Naive thymus-derived CD4-positive, alpha-beta T cell (primary cell): ENCODE results near the gene CHKA. TPM values are rescaled to one million over a fixed set of nuclear protein-coding genes. Genes with fewer than 3 reads are reported as not detected.

ENCODE experiments used
- ATAC-seq: fragments of 150-1000 bp; cut with Tn5 transposase; 2 replicates; pipeline ENCODE4 v1.10.0; 2021; ENCODE audit warnings: mild to moderate bottlenecking, moderate library complexity
- CTCF ChIA-PET: fragments of 350-600 bp; sonication (Branson Sonifier 250); formaldehyde crosslinking; loops from one replicate; lab custom pipeline; 2021; ENCODE audit warnings: antibody characterized with exemption; lab: Charles Lee
- POLR2A ChIA-PET: fragments of 350-600 bp; sonication (Branson Sonifier 250); formaldehyde crosslinking; loops from one replicate; lab custom pipeline; 2021; ENCODE audit warnings: antibody characterized with exemption, inconsistent platforms; lab: Charles Lee
- DNase-seq, 9 donors: peaks; one replicate each; pipeline versions ENCODE4 v3.0.0 to v3.0.0-alpha.2; 2020 to 2022; ENCODE audit warnings: mixed read lengths in 1 of 9
- H3K27ac ChIP-seq: one replicate; pipeline ENCODE4 v1.7.0; 2013; ENCODE audit warnings: mild to moderate bottlenecking, low read depth, low read length, moderate library complexity
- H3K27me3 ChIP-seq, 2 donors: one replicate each; pipeline ENCODE4 v1.7.0; 2013; ENCODE audit warnings: low read length in 2 of 2, mild to moderate bottlenecking in 2 of 2, moderate library complexity in 2 of 2; ENCODE audit not compliant: control insufficient read depth in 2 of 2, insufficient read depth in 2 of 2
- H3K36me3 ChIP-seq, 3 experiments: 1 replicate in 2 of 3; 2 replicates in 1 of 3; pipeline ENCODE4 v1.7.0; 2013; ENCODE audit warnings: low read length in 3 of 3, mild to moderate bottlenecking in 3 of 3, moderate library complexity in 1 of 3; ENCODE audit not compliant: insufficient read depth in 3 of 3, control insufficient read depth in 2 of 3
- H3K4me1 ChIP-seq, 2 donors: one replicate each; pipeline ENCODE4 v1.7.0; 2013; ENCODE audit warnings: low read length in 2 of 2, mild to moderate bottlenecking in 2 of 2, moderate library complexity in 1 of 2; ENCODE audit not compliant: control insufficient read depth in 2 of 2, insufficient read depth in 2 of 2
- H3K4me3 ChIP-seq: 2 replicates; pipeline ENCODE4 v1.7.0; 2013; ENCODE audit warnings: mild to moderate bottlenecking, low read length
- H3K9me3 ChIP-seq, 3 experiments: 1 replicate in 2 of 3; 2 replicates in 1 of 3; pipeline ENCODE4 v1.7.0; 2013; ENCODE audit warnings: low read length in 3 of 3; ENCODE audit not compliant: control insufficient read depth in 2 of 3
- H3K27ac Mint-ChIP-seq, 9 donors: one replicate each; pipeline ENCODE4 v1.8.0; 2020 to 2022; ENCODE audit warnings: mixed read lengths in 9 of 9, mild to moderate bottlenecking in 8 of 9, moderate library complexity in 5 of 9, inconsistent platforms in 2 of 9
- H3K27me3 Mint-ChIP-seq, 5 donors: one replicate each; pipeline ENCODE4 v1.8.0; 2021 to 2022; ENCODE audit warnings: mixed read lengths in 5 of 5, mild to moderate bottlenecking in 1 of 5
- H3K36me3 Mint-ChIP-seq, 5 donors: one replicate each; pipeline ENCODE4 v1.8.0; 2020 to 2022; ENCODE audit warnings: mixed read lengths in 5 of 5, mild to moderate bottlenecking in 3 of 5, inconsistent platforms in 1 of 5
- H3K4me1 Mint-ChIP-seq, 7 donors: one replicate each; pipeline ENCODE4 v1.8.0; 2020 to 2022; ENCODE audit warnings: mixed read lengths in 7 of 7, mild to moderate bottlenecking in 3 of 7, inconsistent platforms in 1 of 7
- H3K4me3 Mint-ChIP-seq, 10 donors: one replicate each; pipeline ENCODE4 v1.8.0; 2020 to 2022; ENCODE audit warnings: mild to moderate bottlenecking in 10 of 10, mixed read lengths in 10 of 10, moderate library complexity in 6 of 10, inconsistent platforms in 2 of 10
- H3K9me3 Mint-ChIP-seq, 11 donors: one replicate each; pipeline ENCODE4 v1.8.0; 2020 to 2022; ENCODE audit warnings: mixed read lengths in 11 of 11, mild to moderate bottlenecking in 4 of 11, inconsistent platforms in 1 of 11, moderate library complexity in 1 of 11
- intact Hi-C, 2 donors: fragments of 100-400 bp; cut with micrococcal nuclease; formaldehyde crosslinking; loops; one replicate each; pipeline ENCODE4 v1.15.1; 2023
- polyA plus RNA-seq, 2 donors: library from polyadenylated mRNA; unstranded; fragments of 300-500 nt; fragmentation: Illumina TruSeq; gene quantifications; one replicate each; pipeline ENCODE4 v1.2.3, GENCODE V29; 2021
- total RNA-seq, 6 experiments: library from RNA in 5 of 6; stranded (reverse) in 5 of 6; gene quantifications; 1 replicate in 5 of 6; 2 replicates in 1 of 6; pipeline ENCODE4 v1.2.3 and lab custom pipeline; 2021 to 2026

Gene CHKA
- total and polyA plus RNA-seq, 7 experiments from 2014 or later: 1.4 to 31.3 (median 7.1) TPM

DNA sequence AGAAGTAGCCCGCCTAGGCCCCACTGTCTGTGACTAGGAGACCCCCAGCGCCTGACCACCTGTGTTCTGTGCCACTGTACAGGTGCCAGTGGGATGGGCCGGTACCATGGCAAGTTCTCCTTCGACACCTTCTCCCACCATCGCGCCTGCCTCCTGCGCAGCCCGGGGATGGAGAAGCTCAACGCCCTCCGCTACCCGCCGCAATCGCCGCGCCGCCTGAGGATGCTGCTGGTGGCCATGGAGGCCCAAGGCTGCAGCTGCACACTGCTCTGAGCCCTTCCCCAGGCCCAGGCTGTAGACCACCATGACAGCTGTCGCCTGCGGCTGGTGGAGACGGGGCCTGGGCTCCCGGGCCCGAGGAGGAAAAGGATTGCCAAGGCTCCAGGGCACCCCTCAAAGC lies 93.5 kb downstream of the CHKA start:
- Mint-ChIP-seq H3K36me3 (peaks cover 0 to 19% (median 8%) of the 10 kb centered on the region in 5 donors), H3K4me3 (no peak overlapping the region), H3K27ac (no peak overlapping the region), H3K9me3 (peaks cover 0 to 18% (median 4%) of the 10 kb centered on the region in 11 donors), H3K4me1 (peaks cover 12 to 32% (median 23%) of the 10 kb centered on the region in 7 donors), H3K27me3 (no peaks in the 10 kb centered on the region)
- peaks cover 0 to 7% (median 0%) of the 10 kb centered on the region in 3 experiments for H3K36me3 ChIP-seq
- POLR2A ChIA-PET: no interaction called here
- H3K9me3 ChIP-seq: peaks cover 0 to 8% (median 0%) of the 10 kb centered on the region in 3 experiments
- no peak for ATAC-seq
- CTCF ChIA-PET: no interaction called here
- peaks cover 11 to 13% of the 10 kb centered on the region in 2 donors for H3K4me1 ChIP-seq
- no peak overlapping the region for H3K27ac ChIP-seq
- intact Hi-C loops: no loop called here
- DNase-seq: no peak
- no peaks in the 10 kb centered on the region for H3K27me3 ChIP-seq
- no peak overlapping the region for H3K4me3 ChIP-seq

DNA sequence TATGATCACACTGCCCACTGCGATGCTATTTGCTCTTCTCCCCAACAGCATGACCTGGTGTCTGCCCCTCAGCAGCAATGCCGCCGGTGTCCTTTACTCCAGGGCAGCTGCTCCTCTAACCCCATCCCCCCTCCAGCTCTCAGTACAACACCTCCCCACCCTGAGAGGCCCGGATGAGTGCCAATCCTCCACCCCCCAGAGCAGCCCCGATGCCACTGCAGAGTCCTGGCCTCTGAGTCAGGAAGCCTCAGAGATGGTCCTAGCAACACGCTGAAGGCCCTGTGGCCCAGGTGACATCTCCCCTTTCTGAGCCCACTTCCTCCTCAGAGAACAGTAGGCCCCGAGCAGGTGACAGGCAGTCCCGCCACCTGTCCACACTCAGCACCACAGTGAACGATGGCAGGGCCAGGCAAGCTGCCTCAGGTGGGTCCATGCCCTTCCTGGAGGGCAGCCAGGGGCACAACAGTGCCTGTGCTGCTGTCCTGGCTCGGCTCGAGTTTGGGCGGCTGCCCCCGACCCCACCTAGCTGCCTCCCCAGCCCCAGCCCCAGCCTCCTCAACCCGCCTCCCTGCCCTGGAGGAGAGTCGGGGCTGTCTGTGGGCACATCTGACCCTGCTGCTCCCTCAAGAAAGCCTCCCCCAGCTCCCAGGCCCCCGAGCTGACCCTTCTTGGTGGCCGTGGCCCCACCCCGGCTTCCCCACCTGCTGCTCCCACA lies 94.6 kb downstream of the CHKA start:
- H3K4me3 Mint-ChIP-seq: no peak overlapping the region
- CTCF ChIA-PET: no interaction called here
- Histone ChIP-seq H3K27ac (no peak overlapping the region), H3K9me3 (peaks cover 0 to 8% (median 0%) of the 10 kb centered on the region in 3 experiments), H3K27me3 (no peaks in the 10 kb centered on the region), H3K4me1 (peaks cover 5 to 7% of the 10 kb centered on the region in 2 donors), H3K36me3 (peaks cover 0 to 4% (median 0%) of the 10 kb centered on the region in 3 experiments), H3K4me3 (no peak overlapping the region)
- no peak for ATAC-seq
- peaks cover 0 to 18% (median 4%) of the 10 kb centered on the region in 11 donors for H3K9me3 Mint-ChIP-seq
- H3K27me3 Mint-ChIP-seq: no peaks in the 10 kb centered on the region
- peaks cover 8 to 26% (median 19%) of the 10 kb centered on the region in 7 donors for H3K4me1 Mint-ChIP-seq
- POLR2A ChIA-PET: no interaction called here
- intact Hi-C loops: no loop called here
- peaks cover 0 to 16% (median 5%) of the 10 kb centered on the region in 5 donors for H3K36me3 Mint-ChIP-seq
- no peak for DNase-seq
- H3K27ac Mint-ChIP-seq: no peak overlapping the region

DNA sequence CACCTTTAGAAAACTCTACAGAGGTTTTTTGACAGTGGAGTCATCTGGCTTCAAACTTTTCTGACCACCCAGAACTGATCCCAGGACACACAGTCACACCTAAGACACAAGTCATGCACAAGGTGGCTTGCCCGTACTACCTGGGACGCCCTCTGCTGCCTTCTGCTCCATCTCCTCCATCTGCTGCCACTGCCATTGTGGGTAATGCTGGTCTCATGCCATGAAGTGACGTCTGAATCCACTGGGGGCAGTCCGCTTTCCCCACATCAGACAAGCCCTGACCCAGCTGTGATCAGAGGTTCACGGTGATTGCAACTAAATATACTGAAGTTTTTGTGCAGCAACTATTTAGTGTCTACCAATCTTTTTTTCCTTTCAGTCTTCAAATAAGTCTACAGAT lies 96.1 kb downstream of the CHKA start:
- DNase-seq (no peak), ATAC-seq (peak; percentile 30)
- peaks cover 0 to 8% (median 0%) of the 10 kb centered on the region in 3 experiments for H3K9me3 ChIP-seq
- H3K4me1 ChIP-seq: no peaks in the 10 kb centered on the region
- H3K4me3 ChIP-seq: no peak overlapping the region
- H3K36me3 ChIP-seq: no peaks in the 10 kb centered on the region
- Mint-ChIP-seq H3K27ac (no peak overlapping the region), H3K9me3 (peaks cover 0 to 18% (median 4%) of the 10 kb centered on the region in 11 donors), H3K4me3 (no peak overlapping the region), H3K27me3 (no peaks in the 10 kb centered on the region), H3K36me3 (peaks cover 0 to 15% (median 4%) of the 10 kb centered on the region in 5 donors), H3K4me1 (peaks cover 4 to 14% (median 5%) of the 10 kb centered on the region in 7 donors)
- H3K27me3 ChIP-seq: no peaks in the 10 kb centered on the region
- no peak overlapping the region for H3K27ac ChIP-seq
- CTCF ChIA-PET: no interaction called here
- intact Hi-C loops: no loop called here
- POLR2A ChIA-PET: no interaction called here

DNA sequence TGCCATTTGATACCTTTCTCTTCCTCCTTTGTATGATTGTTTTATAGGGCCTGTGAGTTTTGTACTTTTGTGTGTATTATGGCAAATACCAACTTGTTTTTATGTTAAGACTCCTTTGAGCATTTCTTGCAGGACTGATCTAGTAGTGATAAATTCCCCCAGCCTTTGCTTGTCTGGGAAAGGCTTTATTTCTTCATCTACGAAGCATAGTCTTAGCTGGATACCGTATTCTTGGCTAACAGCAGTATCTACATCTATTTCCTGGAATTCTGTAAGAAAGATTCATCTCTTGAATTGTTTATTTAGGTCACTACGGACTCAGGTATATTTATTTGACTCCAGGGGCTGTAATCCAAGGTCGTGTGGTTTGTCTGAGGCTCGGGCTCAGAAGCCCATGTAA lies 96.7 kb downstream of the CHKA start:
- no peaks in the 10 kb centered on the region for H3K4me1 ChIP-seq
- ATAC-seq (no peak), DNase-seq (no peak)
- peaks cover 0 to 8% (median 0%) of the 10 kb centered on the region in 3 experiments for H3K9me3 ChIP-seq
- H3K27me3 ChIP-seq: no peaks in the 10 kb centered on the region
- H3K9me3 Mint-ChIP-seq: peaks cover 0 to 18% (median 4%) of the 10 kb centered on the region in 11 donors
- intact Hi-C loops: no loop called here
- ChIA-PET CTCF (no interaction called here), POLR2A (no interaction called here)
- H3K4me3 Mint-ChIP-seq: no peak overlapping the region
- no peaks in the 10 kb centered on the region for H3K36me3 ChIP-seq
- no peak overlapping the region for H3K4me3 ChIP-seq
- no peak overlapping the region for H3K27ac ChIP-seq
- H3K36me3 Mint-ChIP-seq: peaks cover 0 to 15% (median 4%) of the 10 kb centered on the region in 5 donors
- no peak overlapping the region for H3K27ac Mint-ChIP-seq
- H3K27me3 Mint-ChIP-seq: no peaks in the 10 kb centered on the region
- peaks cover 2 to 9% (median 2%) of the 10 kb centered on the region in 7 donors for H3K4me1 Mint-ChIP-seq

DNA sequence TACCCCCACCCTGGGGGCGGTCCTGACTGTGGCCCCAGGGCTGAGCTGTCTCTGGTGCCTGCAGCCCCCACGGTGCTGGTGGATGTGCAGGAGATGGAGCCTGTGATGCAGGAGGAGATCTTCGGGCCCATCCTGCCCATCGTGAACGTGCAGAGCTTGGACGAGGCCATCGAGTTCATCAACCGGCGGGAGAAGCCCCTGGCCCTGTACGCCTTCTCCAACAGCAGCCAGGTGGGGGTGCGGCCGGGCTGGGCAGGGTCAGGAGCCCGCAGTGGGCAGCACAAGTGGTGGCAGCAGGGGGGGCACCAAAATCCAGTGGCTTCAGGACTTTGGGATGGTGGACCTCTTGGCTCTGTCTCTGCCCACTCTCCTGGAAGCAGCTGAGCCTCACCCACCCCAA lies 98.7 kb downstream of the CHKA start:
- peaks cover 0 to 15% (median 4%) of the 10 kb centered on the region in 5 donors for H3K36me3 Mint-ChIP-seq
- H3K9me3 Mint-ChIP-seq: peaks cover 0 to 18% (median 4%) of the 10 kb centered on the region in 11 donors
- no peak overlapping the region for H3K4me3 ChIP-seq
- H3K9me3 ChIP-seq: peaks cover 0 to 8% (median 0%) of the 10 kb centered on the region in 3 experiments
- POLR2A ChIA-PET: no interaction called here
- intact Hi-C loops: no loop called here
- H3K4me1 Mint-ChIP-seq: peaks cover 0 to 7% (median 0%) of the 10 kb centered on the region in 7 donors
- DNase-seq: no peak
- H3K27ac Mint-ChIP-seq: no peak overlapping the region
- no peak for ATAC-seq
- no peaks in the 10 kb centered on the region for H3K27me3 ChIP-seq
- no peaks in the 10 kb centered on the region for H3K4me1 ChIP-seq
- no peaks in the 10 kb centered on the region for H3K27me3 Mint-ChIP-seq
- H3K27ac ChIP-seq: no peak overlapping the region
- CTCF ChIA-PET: no interaction called here
- no peaks in the 10 kb centered on the region for H3K36me3 ChIP-seq
- H3K4me3 Mint-ChIP-seq: no peak overlapping the region

DNA sequence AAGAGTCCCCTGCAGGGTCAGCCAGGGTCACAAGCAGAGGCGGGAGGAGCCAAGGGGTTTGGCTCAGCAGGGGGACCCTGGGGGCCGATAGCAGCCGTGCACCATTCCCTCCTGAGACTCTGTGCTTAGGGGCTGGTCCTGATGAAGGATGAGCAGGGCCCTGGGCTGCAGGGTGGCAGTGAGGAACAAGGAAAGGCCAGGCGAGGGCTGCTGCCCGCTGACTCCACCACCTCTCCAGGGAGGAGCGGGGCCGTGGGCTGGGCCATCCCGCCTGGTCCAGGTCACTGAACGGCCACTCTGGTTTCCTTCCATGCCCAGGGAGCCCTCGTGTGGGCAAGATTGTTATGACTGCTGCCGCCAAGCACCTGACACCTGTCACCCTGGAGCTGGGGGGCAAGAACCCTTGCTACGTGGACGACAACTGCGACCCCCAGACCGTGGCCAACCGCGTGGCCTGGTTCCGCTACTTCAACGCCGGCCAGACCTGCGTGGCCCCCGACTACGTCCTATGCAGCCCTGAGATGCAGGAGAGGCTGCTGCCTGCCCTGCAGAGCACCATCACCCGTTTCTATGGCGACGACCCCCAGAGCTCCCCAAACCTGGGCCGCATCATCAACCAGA lies 99.9 kb downstream of the CHKA start:
- intact Hi-C loops: no loop called here
- Histone ChIP-seq H3K4me3 (no peak overlapping the region), H3K9me3 (peaks cover 0 to 8% (median 0%) of the 10 kb centered on the region in 3 experiments), H3K4me1 (no peaks in the 10 kb centered on the region), H3K36me3 (no peaks in the 10 kb centered on the region), H3K27ac (no peak overlapping the region), H3K27me3 (no peaks in the 10 kb centered on the region)
- POLR2A ChIA-PET: no interaction called here
- Mint-ChIP-seq H3K36me3 (peaks cover 0 to 15% (median 4%) of the 10 kb centered on the region in 5 donors), H3K27ac (no peak overlapping the region), H3K4me3 (no peak overlapping the region), H3K4me1 (peaks cover 0 to 4% (median 0%) of the 10 kb centered on the region in 7 donors), H3K9me3 (peaks cover 0 to 18% (median 4%) of the 10 kb centered on the region in 11 donors), H3K27me3 (no peaks in the 10 kb centered on the region)
- CTCF ChIA-PET: no interaction called here
- ATAC-seq: no peak
- no peak for DNase-seq
